RCC 7860 (cell line): Measurements from ENCODE around the gene GRIP2.

Experiments
- DNase-seq: peaks from one replicate; pipeline ENCODE4 v3.0.0-alpha.2; 2015; ENCODE audit warnings: low spot score
- FAIRE-seq: peaks from 2 replicates; lab custom pipeline; 2012; peaks lifted over from hg19 to GRCh38; lab: Jason Lieb, UNC

Gene GRIP2

GRCh38 chr3:14562121-14562890 lies 22.2 kb upstream of the GRIP2 start:
- no peak for DNase-seq
- FAIRE-seq = no peak

GRCh38 chr3:14561051-14561960 lies 21.2 kb upstream of the GRIP2 start:
- no peak for DNase-seq
- no peak for FAIRE-seq

GRCh38 chr3:14560110-14560509 lies 20.0 kb upstream of the GRIP2 start:
- FAIRE-seq (no peak), DNase-seq (no peak)

GRCh38 chr3:14558029-14558428 lies 17.9 kb upstream of the GRIP2 start:
- no peak for FAIRE-seq

GRCh38 chr3:14555835-14556234 lies 15.7 kb upstream of the GRIP2 start:
- FAIRE-seq (no peak), DNase-seq (no peak)

More at GRCh38 chr3:14558029-14558428, 17.9 kb upstream of the GRIP2 start:
- DNase-seq = no peak

- FAIRE-seq (no peak), DNase-seq (no peak)
These were observed 14.6 kb upstream of the GRIP2 start for GRCh38 chr3:14554715-14555114.

- FAIRE-seq (no peak), DNase-seq (no peak)
These were observed 13.7 kb upstream of the GRIP2 start for GRCh38 chr3:14553871-14554270.

- no peak for DNase-seq
- FAIRE-seq = no peak
These were observed 12.6 kb upstream of the GRIP2 start for GRCh38 chr3:14552717-14553116.

GRCh38 chr3:14552041-14552648 lies 12.0 kb upstream of the GRIP2 start:
- DNase-seq = no peak
- no peak for FAIRE-seq

- DNase-seq = no peak
- no peak for FAIRE-seq
These were observed 10.8 kb upstream of the GRIP2 start for GRCh38 chr3:14550651-14551611.

GRCh38 chr3:14550181-14550580 lies 10.0 kb upstream of the GRIP2 start:
- no peak for FAIRE-seq
- DNase-seq = no peak

- no peak for DNase-seq
- no peak for FAIRE-seq
These were observed 9.2 kb upstream of the GRIP2 start for GRCh38 chr3:14549256-14549919.

GRCh38 chr3:14548321-14548729 lies 8.2 kb upstream of the GRIP2 start:
- DNase-seq = no peak
- no peak for FAIRE-seq

GRCh38 chr3:14547693-14548092 lies 7.6 kb upstream of the GRIP2 start:
- DNase-seq = no peak

GRCh38 chr3:14546041-14546440 lies 5.9 kb upstream of the GRIP2 start:
- FAIRE-seq = no peak
- DNase-seq = no peak

More at GRCh38 chr3:14547693-14548092, 7.6 kb upstream of the GRIP2 start:
- no peak for FAIRE-seq

GRCh38 chr3:14545251-14545635 lies 5.1 kb upstream of the GRIP2 start:
- DNase-seq (no peak), FAIRE-seq (no peak)

- DNase-seq = no peak
- FAIRE-seq = no peak
These were observed 4.4 kb upstream of the GRIP2 start for GRCh38 chr3:14544282-14545250.

GRCh38 chr3:14543446-14543845 lies 3.3 kb upstream of the GRIP2 start:
- FAIRE-seq (no peak), DNase-seq (no peak)

- DNase-seq (no peak), FAIRE-seq (no peak)
These were observed 2.5 kb upstream of the GRIP2 start for GRCh38 chr3:14542656-14543055.
